Activated T-helper 1 cell treated with Interleukin-2 at 50 U/mL for 16 hours (primary cell): ENCODE data around the gene DENND1A.

Experiments used
- DNase-seq: peaks from one replicate; pipeline ENCODE4 v3.0.0-alpha.2; 2020; ENCODE audit warnings: low read depth

DENND1A gene

GRCh38 chr9:123426406-123426805, 503.5 kb downstream of the DENND1A start:
- no peak for DNase-seq

DNA sequence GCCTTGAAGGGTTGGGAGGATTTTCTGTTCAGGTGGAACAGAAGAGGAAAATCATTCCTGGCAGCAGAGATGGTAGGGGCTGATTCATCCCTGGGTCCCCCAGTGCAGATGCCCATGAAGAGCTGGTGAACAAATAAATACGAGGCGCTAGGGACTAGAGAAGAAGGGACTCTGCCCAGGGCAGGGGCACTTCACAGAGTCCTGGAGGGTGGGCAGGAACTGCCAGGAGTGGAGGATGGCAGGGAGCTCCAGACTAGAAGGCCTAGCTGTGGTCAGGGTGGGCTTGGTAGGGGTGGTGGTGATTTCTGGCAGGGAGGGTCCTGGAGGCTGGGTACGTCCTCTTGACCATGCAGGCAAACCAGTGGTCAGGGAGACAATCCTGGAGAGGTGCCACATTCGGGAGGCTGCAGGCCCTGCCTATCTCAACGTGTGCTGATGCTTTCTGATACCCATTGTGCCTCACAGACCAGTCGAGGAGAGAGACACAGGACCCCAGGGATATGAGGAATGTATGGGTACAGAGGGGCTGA, 504.0 kb downstream of the DENND1A start:
- no peak for DNase-seq

DNA sequence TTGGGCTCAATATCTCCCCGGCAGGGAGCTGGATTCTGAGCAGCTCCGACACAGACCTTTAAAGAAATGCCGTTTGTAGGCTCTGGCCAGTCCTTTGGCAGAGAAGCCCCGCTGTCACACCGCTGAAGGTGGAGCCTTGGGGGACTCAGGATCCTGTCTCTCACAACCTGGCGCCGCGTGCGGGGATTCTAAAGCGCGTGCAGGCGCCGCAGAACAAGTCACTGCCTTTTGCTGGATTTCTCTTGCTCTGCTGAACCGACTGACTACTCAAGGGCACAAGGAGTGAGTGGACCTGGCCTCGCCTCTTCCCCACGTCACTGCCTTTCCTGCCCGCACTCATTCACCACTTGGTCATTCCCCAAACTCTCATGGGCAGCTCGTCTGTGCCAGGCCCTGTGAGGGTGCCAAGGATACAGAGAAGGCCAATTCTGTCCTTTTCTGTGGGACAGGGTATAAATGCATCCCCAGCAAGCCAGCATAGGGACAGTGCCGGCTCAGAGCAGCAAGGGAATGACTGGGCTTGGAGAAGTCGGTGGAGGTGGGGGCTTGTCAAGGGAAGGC, 504.6 kb downstream of the DENND1A start:
- no peak for DNase-seq

DNA sequence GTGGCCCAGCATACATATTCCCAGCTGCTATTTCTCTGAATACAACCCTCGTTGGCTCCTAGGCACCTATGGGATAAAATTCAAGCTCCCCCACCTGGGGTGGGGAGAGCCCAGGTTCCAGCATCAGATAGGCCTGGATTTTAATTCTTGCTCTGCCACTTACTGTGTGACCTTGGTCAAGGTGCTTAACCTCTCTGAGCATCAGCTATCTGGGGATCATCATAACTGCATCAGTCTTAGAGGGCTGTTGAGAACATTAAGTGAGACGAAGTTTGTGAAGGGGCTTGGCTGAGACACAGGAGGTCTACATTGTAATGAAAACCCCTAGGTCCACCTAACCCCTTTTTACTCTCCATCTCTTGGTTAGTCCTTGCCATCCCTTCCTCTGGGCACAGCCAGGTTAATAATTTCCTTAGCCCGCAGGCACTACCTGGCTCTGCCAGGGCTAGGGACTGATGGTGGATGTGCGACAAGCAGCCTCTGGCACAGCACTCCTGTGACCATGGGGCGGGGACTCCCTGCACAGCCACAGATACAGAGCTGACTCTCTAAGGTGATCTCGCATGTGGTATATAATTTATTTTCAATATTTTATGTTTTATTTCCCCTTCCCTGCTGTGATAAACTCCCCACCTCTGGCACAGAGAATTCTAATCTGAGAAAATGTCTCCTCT, 505.2 kb downstream of the DENND1A start:
- DNase-seq, result no peak

DNA sequence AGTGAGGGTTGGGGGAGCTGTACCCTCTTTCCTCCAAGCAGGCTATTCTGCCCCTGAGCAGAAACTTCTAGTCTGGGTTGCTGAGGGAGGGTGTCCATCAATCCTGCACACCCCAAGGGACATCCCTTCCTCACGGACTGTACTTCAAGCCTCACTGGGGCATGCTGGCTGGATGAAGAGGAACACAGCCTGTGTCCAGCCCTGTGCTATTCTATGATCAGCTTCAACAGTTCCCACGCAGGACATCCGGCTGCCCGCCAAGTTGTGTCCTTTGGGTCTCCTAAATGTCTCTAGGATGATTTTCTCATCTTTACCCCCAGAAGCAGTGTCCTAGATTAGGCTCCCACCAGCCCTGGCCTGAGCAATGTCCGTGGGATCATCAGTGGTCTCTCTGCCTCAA, 505.8 kb downstream of the DENND1A start:
- DNase-seq, result no peak

GRCh38 chr9:123423311-123423640, 506.6 kb downstream of the DENND1A start:
- no peak for DNase-seq

GRCh38 chr9:123422635-123423310, 507.2 kb downstream of the DENND1A start:
- DNase-seq, result no peak

DNA sequence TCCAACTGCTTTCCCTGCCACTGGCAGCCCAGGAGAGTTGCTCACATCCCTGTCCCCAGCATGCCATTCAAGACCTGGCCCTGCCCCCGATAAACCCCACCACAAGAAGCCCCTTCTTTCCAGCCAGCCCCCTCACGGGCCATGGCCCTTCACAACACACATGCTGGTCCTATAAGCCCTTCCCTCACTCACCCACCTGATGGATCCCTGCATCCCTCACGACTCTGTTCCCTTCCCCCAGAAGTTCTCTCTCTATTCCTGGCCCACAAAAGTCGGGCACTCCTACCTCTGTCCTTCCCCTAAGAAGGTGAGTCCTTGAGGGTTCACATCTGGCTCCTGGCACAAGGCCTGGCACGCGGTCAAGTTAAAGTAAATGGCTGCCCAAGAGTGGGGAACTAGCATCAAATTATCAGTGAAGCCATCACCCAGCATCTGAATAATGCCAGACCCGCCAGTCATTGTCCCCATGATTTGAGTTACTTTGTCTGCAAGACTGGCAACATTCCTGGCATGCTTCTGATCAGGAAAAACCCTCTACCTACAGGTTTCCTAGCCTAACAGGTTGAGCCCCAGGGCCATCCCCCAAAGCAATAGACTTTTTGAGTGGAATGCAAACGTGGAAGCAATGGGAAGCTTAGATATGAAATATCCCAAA, 508.0 kb downstream of the DENND1A start:
- DNase-seq, result no peak

- DNase-seq, result no peak
These were observed 508.7 kb downstream of the DENND1A start for GRCh38 chr9:123421186-123421585.

DNA sequence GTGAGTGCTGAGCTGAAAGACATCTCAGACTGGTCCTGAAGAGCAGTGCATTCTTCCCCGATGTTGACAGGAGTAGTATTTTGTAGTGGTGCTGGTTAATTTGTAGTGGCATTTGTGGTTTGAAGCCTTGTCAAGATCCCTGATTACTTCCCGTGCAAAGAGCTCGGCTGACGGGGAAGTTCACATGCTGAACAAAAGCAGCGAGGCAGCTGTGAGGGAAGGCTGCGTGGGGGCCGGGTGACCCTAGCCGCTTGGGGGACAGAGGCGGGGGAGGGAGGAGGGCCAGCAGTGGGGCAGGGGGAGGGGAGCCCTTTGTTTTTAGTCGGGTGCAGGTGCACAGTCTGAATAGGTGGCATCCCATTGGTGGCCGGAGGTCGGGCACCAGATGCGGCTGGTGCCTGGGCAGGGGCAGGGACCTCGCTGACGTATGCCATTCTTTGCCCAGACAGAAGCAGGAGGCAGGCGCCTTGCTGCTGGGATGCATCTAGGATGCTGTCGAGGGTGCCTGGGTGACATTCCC, 509.3 kb downstream of the DENND1A start:
- no peak for DNase-seq

GRCh38 chr9:123419721-123420591, 510.0 kb downstream of the DENND1A start:
- no peak for DNase-seq

DNA sequence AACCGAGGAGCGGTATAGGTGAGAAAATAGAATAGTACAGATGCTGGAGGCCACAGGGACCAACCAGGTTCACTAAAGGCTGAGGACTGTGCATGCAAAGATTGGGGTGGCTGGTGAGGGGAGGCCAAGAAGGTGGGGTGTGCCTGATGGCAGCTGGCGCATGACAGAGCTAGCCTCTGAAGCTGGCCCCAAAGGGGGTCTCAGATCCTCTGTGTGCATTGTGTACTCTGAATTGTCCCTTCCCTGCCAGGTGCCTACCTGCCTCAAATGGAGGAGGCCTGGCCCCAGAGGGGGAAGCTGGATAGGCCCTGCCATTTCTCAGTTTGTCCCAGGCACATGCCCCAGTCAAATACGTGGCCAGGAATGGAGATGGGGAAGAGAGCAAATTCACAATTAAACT, 510.8 kb downstream of the DENND1A start:
- DNase-seq, result no peak

DNA sequence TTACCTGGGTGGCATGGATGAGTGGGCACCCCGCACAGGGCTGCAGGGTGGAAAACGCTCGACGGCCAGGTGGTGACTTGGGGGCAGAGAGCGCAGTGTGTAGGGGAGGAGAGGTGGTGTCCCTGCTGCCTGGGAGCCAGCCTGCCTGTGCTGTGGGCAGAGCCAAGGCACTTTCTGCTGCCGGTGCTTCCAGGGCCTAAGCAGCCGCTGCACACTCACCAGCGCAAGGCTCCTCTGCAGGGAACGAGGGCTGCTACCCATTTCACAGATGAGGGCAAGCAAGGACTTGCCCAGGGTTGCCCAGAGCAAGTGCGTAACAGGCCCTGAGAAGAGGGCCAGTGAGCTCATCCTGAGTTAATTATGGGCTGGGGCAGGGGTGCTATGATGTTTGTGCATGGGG, 511.4 kb downstream of the DENND1A start:
- no peak for DNase-seq

- DNase-seq, result no peak
These were observed 511.9 kb downstream of the DENND1A start for GRCh38 chr9:123418052-123418430.

- no peak for DNase-seq
These were observed 512.5 kb downstream of the DENND1A start for GRCh38 chr9:123417289-123418051.

DNA sequence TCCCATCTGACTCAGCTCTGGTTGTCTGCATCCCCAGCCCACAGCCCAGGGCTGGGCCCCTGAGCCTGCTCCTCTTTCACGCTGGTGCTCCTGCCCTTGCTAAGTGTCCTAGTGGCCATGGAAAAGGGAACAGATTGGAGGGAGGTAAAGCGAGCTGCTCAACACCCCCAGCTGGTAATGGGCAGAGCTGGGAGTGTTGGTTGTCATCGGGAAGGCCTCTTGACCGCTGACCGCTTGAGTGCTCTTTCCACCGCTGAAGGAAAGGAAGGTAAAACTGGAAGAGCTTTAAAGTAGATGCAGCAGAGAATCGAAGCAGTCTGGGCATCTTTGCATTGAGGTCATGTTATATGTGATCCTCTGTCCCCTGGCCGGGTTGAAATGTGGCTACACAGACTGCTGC, 513.8 kb downstream of the DENND1A start:
- no peak for DNase-seq

DNA sequence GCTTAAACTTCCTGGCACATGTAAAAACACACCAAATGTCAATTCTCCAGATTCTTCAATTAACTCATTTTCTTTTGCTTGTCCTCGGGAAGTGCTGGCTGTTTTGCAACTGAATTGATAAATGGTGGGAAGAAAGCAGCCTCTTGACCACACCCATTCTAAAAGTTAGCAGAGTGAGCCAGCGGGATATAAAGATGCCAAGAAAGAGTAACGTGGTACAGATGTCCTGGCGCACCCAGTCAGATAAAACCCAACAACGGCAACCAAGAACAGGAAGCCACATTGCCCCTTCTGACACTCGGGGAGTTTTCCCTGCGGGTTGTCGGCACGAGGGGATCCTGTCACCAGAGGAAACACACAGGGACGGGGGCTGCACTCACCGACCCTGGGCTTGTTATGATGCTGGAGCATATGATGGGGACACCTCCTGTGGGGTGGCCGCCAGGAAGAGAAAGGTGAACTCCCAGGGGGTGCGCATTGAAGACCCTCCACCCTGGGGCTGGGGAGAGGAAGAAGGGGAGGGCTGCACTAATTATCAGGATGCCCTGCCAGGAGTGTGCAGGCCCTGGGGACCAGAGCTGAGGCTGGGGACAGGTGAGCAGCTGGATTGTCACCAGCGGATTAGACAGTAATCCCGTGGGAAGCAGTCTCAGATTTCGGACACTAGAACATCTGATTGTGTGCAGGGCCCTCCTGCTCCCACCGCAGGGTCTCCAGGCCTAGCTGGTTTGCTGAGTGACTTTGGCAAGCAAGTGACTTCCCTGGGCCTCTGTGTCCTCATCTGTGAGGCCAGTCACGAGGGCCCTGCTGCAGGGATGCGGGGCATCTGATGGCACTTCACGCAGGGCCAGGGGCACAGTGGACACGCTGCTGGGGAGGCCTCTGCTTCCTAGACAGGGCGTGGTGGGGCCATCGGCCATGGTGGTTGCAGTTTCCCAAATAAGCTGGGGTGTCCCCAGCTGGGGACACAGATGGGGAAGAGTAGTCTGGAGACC, 514.7 kb downstream of the DENND1A start:
- DNase-seq, result no peak

- no peak for DNase-seq
These were observed 515.7 kb downstream of the DENND1A start for GRCh38 chr9:123414204-123414603.

GRCh38 chr9:123412171-123412820, 517.6 kb downstream of the DENND1A start:
- DNase-seq, result no peak
